Measurements from ENCODE around the gene GORASP2.

Gene GORASP2

DNA sequence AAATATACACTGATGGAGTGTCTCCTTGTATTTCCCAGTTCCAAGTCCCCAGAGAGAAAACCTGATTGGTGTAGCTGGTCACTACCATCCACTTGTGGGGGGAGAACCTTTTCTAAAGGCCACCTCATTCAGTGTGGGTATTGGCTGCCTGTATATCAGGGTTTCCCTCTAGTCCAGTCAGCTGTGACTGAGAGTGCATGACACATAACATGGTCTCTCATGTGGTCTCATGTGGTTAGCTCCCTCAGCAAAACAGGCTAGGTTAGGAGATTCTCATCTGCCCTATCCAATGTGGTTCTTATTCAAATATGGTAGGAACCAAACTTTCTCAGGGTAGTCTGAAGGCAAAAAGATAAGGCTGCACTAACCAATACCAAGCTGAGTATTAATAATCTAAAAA lies 4.1 kb upstream of the GORASP2 start:
- no peak for DNase-seq

DNA sequence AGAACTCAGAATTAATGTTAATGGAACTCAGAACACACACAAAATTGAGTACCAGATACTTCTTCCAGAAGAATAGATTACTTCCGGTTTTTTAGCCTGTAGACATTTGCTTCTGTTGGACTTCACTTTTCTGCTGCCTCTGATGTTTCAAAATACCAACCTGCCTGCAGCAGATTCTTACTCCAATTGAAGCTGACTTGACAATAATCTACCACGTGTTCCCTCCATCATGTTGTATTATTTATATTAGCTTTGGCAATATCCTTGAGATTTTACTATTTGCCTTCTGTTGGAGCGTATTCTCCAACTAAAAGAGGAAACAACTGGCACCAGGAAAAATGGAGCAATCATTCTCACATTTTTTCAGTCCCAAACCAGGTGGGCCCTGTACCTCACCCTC lies 3.1 kb upstream of the GORASP2 start:
- DNase-seq = no peak

DNA sequence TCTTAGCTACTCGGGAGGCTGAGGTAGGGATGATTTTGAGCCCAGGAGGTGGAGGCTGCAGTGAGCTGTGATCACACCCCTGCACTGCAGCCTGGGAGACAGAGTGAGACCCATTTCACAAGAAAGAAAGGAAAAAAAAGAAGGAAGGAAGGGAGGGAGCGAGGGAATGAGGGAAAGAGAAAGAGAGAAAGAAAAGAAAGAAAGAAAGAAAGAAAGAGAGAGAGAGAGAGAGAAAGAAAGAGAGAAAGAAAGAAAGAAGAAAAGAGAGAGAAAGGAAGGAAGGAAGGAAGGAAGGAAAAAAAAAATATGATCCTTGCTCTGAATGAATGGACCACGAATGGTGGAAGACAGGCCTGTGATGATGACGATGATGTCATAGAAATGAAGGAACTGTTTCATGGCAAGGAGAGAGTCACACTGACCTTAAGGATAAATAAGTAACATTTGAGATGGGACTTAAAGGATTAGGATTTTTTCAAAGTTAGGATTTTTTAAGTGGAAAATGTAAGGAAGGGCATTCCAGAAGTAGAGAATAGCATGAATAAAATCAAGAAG lies 2.2 kb upstream of the GORASP2 start:
- no peak for DNase-seq

DNA sequence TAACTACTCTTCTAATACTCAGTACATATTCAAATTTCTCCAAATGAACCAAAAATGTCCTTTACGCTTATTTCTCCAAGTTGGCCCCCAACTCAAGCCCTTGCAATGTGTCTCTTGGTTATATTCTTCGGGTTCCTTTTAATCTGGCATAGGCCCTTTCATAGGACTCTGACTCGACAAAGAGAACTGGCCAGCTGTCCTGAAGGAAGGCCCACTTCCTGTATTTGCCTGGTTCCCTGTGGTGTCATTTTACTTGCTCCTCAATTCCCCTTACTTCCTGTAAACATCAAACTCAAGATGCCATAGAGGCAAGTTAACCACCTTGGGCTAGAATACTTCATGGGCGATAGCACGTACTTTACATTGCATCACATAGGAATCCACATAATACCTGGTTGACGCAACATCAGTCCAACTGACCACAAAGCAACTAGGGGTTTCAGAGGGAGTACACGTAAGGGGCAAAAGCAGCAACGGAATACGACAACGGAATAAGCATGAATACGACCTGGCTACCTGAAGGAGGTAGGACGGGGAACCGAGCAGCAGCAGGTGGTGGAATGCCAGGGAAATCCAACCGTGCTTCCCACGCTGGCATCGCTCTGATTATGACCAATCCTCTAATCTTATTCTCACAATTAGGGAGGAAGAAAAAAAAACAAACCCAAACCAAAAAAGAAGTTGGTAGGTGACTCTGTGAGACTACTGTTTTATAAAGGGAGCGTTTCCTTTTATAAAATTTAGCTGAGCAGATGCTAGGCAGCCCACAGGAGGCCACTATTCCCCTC lies 823 bp upstream of the GORASP2 start:
- DNase-seq = no peak

DNA sequence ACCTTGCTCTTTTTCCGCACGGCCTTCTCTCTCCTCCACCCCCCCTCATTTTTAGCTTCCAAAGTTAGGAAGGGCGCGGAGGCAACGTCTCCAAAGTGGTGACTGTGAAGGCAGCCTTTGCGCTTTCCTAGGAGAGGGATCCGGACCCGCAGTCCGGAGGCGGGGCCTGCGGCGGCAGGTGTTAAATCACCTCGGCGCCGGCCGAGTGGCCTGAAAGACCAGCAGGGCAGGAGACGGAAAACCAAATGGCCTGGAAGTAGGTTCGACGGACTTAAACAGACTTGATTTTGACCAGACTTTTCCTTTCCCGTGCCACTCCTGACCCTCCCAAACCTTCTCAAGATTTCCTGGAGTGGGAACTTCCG lies 615 bp downstream of the GORASP2 start:
- peak in 1 of 2 experiments; percentile 29 for DNase-seq

DNA sequence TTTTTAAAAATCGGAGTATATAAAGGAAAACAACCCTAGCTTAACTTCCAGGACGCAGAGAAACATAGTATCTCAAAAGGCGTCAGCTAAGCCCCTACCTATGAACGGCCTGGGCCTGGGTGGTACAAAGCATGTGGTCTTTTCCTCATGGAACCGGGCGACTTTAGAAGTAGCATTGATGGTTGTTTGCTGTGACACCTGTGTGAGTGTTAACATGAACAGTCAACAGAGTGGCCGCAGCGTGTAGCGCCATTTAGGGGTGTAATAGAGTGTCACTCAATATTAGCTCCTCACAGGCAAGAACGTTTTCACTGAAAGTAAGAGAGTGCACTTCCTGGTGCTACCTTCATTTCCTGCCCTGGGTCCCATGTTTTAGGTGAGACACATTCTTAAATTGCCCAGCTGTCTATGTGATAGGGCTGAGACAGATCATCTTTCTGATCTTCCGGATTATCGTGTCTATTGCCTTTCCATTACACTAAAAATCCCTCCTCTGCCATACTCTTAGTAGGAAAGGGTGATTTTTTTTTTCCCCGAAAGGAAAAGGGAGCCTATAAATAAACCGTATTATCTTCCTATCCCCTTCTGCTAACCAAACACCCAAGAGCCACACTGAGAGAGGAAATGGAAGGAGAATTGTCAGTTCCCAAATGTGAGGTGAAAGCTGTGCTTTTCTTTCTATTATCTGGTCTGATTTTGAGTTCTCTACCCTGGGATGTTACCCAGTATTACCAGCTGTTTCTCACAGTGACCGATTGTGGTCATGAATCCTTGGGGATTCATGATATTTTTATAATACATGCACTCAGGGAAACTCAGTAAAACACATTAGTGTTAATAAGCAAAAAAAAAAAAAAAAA lies 1.3 kb downstream of the GORASP2 start:
- no peak for DNase-seq

DNA sequence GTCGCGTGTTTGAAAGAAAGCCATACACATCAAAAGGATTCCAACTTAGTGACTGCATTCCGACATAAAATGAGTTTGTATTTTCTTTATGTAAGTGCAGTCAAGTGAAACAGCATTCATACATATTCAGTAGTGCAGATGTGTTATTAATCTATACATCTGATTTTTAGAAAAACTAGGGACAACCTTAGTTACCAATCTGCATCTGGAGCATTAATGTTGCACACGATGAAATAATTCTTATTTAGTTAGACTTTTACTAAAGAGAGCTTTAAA lies 1.9 kb downstream of the GORASP2 start:
- no peak for DNase-seq

DNA sequence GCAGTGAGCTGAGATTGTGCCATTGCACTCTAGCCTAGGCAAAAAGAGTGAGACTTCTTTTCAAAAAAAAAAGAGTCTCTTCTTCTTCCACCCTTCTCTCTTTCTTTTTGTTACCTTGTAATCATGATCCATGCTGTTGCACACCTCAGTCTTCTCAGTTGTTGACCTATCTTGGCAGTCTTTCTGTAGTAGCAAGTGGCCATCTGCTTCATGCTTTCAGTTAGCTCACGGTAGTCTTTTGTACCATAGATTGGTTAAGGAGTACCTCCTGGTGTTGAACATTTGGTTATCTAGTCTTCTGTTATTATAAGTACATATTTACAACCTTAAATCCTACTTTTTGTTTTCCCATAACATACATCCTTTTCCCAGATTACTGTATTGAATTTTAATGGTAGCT lies 3.1 kb downstream of the GORASP2 start:
- no peak for DNase-seq

DNA sequence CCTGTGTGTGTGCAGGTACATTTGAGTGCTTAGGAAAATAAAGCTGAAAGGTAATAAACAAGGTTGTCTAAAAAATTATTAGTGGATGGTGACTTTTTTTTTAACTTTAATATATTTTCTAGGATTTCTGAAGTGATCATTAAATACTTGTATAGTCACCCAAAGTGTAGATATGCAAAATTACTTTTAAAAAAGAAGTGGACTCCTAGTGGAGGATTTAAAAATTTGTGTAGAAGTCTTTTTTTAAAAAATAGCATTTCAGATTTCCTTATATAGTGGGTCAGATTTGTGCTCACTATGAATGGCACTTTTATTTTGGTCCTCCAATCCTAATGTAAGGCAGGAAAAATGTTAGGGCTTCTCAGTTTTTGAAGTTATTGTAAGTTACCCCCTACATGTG lies 3.9 kb downstream of the GORASP2 start:
- DNase-seq = no peak

DNA sequence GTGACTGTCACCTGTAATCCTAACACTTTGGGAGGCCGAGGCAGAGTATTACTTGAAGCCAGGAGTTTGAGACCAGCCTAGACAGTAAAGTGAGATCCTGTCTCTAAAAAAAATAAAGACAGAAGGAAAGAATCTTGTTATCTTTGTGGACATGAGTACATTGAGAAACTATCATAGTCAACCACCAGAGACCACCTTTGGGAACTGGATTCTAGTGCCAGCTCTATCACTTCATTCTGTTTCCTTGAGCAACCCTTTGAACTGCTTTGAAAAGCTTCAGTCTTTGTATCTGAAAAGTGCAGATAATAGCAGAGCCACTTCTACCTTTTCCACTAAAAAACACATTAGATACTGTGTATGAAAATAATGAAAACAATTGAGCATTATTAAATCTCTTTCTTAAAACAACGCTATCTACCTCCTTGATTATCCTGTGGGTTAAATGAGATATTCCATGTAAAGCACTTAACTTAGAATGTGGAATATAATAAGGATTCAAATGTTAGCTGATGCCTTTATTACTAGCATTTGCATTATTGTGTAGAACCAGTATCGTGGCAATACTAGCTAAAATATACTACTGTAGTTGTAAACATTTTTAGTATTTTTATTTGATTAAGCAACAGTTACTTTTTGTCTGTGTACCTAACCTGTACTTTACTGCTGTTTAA lies 8.8 kb downstream of the GORASP2 start:
- no peak for DNase-seq

DNA sequence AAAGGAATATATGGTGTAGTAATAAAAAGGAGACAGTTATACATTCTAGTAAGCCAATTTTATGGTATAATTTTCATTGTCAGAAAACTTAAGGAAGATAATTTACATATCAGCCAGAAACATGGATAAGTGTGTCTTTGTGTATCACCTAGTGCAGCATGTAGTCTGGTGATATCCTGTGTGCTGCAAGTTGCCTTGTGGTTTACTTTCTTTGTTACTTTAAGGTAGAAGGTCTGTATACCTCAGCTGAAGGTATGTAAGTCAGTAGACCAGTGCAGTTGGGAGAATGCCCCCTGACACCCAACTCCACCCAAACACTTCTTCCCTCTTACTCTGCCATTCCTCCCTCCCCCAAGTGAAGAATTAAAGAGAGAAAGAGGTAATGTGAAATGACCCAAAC lies 11.0 kb downstream of the GORASP2 start:
- DNase-seq = no peak

DNA sequence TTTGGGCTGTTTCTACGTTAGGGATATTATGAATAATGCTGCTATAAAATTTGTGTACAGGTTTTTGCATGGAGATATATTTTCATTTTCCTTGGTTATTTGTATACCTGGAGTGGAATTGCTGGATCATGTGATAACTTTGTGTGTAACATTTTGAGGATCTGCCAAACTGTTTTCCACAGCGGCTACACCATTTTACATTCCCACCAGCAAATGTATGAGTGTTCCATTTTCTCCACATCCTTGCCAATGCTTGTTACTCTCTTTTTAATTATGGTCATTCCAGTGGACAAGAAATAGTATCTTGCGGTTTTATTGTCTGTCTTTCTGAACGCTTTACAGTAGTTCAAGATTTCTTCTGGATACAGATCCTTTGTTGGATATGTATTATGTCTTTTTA lies 13.6 kb downstream of the GORASP2 start:
- DNase-seq = no peak

DNA sequence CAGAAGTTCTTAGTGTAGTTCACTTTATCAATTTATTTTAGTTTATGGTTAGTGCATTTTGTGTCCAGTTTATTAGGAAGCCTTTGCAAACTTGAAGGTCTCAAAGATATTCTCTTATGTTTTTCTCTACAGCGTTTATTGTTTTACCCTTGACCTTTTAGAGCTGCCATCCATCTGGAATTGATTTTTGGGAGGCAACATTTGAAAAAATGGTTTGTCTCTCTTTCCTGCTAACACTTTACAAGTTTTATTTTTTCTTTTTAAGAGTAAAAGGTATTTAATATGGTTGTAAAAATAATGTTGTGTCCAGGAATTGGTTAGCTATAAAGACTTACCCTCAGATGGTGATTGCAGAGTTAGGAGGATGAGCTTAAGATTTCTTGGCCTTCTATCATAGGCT lies 14.0 kb downstream of the GORASP2 start:
- no peak for DNase-seq

DNA sequence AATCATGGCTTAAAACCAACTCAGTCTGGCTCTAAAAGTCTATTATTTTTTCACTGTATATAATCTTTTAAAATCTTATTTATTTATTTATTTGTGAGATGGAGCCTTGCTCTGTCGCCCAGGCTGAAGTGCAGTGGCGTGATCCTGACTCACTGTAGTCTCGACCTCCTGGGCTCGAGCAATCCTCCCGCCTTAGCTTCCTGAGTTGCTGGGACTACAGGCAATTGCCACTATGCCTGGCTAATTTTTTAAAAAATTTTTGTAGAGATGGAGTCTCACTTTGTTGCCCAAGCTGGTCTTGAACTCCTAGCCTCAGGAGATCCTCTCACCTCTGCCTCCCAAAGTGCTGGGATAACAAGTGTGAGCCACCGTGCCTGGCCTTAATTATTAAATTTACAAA lies 14.5 kb downstream of the GORASP2 start:
- no peak for DNase-seq

DNA sequence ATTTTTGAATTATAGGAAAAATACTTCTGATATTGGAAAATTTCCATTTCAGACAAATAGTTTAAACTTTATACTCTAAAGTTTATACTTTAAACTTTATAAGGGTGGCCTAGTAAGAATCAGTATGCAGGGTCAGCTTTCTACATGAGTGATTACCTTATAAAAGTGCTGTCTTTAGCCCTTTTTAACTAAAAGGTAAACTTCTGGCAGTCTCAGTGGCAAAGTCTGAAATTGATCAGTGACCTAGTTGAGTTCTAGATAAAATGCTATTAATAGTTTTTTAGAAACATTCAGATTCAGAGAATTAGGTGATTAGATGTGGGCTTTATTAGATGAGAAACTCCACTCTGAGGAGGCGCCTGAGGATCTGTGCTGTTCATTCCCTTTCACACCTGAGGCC lies 15.5 kb downstream of the GORASP2 start:
- no peak for DNase-seq

DNA sequence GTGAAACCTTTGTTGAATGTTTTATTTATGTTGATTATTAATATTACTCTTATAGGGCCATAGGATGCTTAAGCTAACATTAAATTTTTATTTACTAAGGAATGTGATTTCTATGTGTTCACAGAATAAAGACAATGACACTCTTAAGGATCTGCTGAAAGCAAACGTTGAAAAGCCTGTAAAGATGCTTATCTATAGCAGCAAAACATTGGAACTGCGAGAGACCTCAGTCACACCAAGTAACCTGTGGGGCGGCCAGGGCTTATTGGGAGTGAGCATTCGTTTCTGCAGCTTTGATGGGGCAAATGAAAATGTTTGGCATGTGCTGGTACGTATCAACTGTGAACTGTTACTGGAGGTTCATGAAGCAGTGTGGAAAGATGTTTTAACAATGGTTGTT lies 20.4 kb downstream of the GORASP2 start:
- DNase-seq = no peak

DNA sequence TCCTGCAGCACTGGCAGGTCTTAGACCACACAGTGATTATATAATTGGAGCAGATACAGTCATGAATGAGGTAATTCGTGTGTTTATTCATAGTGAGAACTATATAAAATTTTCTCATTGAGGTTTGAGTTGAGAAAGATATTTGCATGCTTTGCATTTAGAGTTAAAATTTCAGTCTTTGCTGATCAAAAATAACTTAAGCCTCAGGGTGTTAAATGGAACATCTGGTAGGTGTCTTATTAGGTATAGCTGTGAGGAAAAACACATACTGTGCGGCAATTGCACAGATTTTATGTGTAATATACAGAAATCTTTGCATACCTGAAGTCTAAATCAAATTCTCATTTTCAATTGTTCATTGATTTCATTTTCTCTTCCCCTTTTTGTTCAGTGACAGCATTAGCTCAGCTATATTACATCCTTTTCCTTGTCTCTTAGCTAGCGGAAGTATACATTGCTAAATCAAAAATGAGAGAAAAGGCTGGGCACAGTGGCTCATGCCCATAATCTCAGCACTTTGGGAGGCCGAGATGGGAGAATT lies 21.2 kb downstream of the GORASP2 start:
- DNase-seq = no peak

DNA sequence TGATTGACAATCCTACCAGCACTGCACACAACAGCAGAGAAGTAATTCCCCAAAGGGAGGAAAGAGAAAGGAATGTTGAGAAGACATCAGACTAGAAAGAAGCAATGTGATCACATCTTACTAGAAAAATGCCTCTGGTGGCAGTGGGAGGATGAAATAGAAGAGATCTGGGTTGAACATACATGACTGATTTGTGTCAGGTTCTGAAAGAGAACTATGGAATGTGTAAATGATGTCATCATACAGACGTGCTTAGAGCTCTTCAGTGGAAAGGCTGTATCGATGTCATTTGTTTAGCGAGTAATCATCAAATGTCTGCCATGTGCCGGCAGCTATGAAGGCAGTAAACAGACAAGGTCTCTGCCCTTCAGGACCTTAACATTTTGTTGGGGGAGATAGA lies 24.9 kb downstream of the GORASP2 start:
- DNase-seq = no peak

DNA sequence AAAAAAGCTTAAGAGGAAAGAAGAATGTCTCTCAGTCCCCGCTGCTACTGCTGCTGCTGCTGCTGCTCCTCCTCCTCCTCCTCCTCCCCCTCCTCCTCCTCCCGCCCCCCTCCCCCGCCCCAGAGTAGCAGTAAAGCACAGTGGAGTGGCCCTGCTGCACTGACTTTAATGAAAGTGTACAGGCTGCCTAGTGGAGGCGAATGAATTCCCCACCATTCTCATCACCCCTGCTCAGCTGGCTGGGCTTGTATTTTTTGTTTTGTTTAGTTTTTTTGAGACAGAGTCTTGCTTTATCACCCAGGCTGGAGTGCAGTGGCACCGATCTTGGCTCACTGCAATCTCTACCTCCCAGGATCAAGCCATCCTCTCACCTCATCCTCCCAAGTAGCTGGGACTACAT lies 34.3 kb downstream of the GORASP2 start:
- no peak for DNase-seq

DNA sequence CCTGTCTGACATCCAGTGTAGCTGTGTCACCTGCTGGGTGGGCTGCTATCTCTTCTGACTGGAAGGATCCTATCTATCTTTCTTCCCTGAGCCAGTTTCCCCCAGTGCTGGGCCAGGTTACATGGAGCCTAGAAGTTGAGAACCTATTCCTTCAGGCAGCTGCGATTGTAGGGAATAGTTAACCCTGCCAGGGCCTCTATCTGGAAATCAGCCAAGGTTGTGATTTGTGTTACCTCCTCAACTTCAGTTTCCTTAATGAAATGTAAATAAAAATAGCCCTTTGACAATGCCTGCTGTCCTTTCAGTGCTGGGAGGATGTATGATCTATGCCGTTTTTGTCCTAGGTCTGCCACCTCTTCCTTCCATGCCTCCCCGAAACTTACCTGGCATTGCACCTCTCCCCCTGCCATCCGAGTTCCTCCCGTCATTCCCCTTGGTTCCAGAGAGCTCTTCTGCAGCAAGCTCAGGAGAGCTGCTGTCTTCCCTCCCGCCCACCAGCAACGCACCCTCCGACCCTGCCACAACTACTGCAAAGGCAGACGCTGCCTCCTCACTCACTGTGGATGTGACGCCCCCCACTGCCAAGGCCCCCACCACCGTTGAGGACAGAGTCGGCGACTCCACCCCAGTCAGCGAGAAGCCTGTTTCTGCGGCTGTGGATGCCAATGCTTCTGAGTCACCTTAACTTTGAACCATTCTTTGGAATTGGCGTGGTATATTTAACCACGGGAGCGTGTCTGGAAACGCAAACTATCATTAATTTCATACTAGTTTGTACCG lies 36.6 kb downstream of the GORASP2 start:
- DNase-seq = no peak

DNA sequence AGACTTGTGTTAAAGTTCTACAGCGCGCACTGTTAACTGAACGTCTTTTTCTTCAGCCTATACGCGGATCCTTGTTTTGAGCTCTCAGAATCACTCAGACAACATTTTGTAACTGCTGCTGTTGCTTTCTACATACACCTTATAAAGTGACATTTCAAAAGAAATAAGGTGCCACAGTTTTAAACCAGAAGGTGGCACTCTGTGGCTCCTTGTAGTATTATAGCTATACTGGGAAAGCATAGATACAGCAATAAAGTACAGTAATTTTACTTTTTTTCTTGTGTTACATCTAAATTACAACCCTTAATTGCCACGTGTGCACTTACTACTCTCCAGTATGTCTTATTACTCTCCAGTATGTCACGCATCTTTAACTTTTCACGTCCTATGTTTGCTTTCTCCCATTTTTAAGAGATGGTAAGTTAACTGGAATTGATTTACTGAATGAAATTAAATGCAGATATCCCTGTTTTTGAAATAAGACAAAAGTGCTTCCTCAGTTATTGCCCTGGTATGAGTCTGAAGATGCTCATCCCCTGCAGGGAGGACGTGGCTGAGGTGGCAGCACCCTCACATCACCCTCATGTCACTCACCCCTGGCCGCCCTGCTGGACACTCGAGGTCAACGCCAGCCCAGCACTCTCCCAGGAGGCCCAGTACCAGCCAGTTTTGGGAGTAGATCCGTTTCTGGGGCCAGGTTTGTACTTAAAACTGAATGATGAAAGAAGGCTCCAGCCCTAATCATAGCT lies 37.8 kb downstream of the GORASP2 start:
- DNase-seq = no peak

DNA sequence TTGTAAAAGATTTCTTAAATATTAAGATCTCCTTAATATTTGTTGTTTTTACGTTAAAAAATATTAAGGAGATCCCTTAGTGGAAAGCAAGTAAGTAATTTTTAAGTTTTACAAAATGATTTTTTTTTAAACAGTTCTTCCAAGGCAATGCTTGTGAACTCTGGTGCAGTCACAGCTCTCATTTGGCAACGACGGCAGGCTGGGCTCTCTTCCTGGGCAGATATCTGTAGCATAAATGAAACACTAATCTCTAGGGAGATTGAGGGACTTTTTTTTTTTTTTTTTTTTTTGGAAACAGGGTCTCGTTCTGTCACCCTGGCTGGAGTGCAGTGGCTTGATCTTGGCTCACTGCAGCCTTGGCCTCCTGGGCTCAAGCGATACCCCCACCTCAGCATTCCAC lies 38.5 kb downstream of the GORASP2 start:
- DNase-seq = no peak
